Measurements from ENCODE around the gene SLC6A18.
"Not testable (repeated sequence)": the region's sequence is repeated elsewhere in the genome, so short reads cannot be mapped to it uniquely, and the experiment has no call there.

SLC6A18 gene

DNA sequence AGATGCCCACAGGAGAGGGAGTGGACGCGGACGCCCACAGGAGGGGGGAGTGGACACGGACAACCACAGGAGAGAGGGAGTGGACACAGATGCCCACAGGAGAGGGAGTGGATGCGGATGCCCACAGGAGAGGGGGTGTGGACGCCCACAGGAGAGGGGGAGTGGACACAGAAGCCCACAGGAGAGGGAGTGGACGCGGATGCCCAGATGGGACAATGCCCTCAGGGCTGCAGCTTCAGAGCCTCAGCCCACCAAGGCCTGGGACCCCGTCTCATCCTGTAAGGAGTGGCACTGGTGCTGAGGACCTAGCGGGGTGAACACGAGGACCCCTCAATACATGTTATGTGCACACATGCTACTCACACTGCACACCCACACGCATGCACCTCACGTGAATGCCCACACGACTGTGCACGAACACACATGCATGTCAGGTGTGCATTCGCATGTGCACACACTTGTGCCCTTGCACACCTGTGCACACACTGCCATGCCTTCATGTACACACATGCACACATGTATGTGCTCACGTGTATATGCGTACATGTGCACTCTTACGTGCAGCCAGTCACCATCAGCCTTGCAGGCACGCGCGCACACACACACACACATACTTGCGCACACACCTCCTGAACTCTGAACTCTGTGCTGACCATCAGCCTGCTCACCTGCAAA, 34.8 kb downstream of the SLC6A18 start:
- no peak for DNase-seq

DNA sequence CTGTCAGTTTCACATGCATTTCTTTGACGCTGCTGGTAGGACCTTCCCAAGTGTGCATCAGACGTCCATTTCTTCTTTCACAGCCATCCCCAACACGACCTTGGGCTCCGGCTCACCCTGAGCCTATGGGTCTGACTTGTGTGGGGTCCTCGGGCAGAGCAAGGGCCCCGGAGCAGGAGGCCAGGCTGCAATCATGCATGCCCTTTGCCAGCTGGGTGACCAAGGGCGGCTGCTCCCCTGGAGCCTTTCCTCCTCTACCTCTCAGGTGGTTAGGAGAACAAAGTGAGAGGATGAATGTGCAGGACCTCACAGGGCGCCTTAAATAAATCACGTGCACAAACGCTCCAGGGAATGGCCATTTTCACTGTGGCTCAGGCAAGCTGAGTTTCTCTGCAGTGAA, 36.5 kb downstream of the SLC6A18 start:
- DNase-seq: no peak

DNA sequence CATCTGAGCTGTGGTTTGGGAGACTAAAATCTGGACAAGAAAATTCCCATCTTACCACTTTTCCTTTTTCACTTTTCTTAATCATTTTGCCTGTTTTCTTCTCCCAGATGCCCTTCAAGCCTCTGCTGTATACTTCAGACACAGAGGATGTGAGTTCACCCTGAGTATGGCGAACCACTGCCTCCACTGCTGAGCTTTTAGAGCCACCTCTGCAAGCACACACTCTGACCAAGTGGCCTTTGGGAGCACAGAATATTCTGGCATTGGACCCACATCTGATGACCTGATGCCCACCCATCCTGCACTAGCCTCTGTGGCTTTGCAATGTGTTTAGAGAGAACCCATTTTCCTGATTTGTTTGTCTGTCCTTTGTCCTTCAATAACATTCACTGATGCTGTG, 37.2 kb downstream of the SLC6A18 start:
- DNase-seq: peak in 1 of 2 experiments; percentile 32

DNA sequence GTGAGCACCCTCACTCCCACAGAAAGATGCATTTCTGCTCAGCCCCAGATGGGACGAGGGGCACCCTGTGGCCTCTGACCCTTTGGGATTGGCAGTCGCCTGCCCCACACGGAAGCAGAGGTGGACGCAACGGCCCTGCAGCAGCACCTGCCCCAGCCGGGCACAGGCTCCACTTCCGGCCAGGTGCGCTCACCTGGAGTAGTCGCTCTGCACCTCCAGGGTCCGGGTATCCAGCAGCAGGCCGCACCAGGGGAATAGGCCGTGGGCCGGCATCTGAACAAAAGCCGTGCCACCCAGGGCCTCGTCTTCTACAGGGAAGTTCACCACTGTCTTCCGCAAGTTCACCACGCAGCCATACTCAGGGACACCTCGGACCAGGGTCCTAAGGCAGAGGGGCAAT, 39.0 kb downstream of the SLC6A18 start:
- no peak for DNase-seq

- DNase-seq: no peak
These were observed 39.8 kb downstream of the SLC6A18 start for GRCh38 chr5:1265026-1265425.

GRCh38 chr5:1265461-1266455, 40.6 kb downstream of the SLC6A18 start:
- DNase-seq: no peak

- DNase-seq: no peak
These were observed 41.6 kb downstream of the SLC6A18 start for GRCh38 chr5:1266791-1267190.

- DNase-seq: not testable (repeated sequence)
These were observed 42.3 kb downstream of the SLC6A18 start for GRCh38 chr5:1267464-1267863.

- DNase-seq: no peak
These were observed 42.9 kb downstream of the SLC6A18 start for GRCh38 chr5:1268056-1268455.

- DNase-seq: no peak
These were observed 43.5 kb downstream of the SLC6A18 start for GRCh38 chr5:1268666-1269065.

DNA sequence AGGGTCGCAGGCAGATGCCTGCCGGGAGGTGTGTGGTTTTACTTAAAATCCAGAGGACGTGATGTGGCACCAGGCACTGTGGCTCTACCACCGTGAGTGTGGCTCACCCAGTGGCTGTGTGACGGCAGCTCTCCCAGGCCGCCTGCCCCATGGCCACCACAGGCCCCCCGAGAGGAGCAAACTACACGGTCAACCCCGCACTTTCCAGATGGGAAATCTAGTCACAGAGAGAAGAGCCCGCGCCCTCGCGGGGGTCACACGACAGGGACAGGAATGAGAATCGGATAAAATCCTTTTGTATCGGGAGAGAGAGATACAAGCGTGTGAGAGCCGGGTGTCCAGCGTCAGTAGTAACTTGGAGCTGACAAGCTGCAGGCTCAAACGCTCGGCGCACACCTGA, 45.2 kb downstream of the SLC6A18 start:
- DNase-seq: no peak

DNA sequence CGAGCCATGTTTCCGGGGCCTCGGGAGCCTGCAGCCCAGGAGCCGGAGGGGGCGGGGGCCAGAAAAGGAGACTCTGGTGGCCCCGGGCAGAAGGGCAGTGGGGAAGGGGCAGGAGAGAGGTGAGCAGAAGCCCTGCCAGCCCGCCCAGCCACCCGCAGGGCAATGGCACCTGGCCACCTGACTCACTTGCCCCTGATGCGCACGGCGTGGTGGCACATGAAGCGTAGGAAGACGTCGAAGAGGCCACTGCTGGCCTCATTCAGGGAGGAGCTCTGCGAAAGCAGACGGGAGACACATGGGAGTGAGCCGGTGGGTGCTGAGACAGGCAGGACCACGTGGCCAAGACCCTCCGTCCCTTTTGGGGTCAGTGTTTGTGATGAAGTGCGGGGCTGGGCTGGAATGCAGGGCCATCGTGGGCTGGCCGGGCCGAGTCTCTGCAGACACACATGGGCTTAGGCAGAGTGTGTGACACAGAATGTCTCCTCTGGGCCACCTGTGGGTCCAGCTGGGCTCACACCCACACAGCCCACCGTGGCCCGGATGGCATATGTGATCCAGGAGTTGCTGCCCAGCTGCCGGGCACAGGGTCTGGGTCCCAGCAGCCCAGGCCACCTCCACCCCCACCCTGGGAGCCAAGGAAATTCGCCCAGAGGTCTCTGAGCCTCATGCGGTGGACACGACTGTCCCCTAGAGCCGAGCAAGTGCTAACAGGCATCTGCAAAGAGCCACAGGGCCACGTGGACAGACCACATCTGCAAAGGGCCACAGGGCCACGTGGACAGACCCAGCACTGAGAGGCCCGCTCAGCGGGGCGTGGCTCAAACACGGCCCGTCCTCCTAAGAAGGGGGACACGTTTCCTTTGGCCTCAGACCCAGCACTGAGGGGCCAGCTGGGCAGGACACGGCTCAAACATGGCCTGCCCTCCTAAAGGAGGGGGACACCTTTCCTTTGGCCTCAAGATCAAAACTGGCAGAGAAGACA, 46.0 kb downstream of the SLC6A18 start:
- no peak for DNase-seq

- DNase-seq: no peak
These were observed 47.0 kb downstream of the SLC6A18 start for GRCh38 chr5:1272201-1272600.

DNA sequence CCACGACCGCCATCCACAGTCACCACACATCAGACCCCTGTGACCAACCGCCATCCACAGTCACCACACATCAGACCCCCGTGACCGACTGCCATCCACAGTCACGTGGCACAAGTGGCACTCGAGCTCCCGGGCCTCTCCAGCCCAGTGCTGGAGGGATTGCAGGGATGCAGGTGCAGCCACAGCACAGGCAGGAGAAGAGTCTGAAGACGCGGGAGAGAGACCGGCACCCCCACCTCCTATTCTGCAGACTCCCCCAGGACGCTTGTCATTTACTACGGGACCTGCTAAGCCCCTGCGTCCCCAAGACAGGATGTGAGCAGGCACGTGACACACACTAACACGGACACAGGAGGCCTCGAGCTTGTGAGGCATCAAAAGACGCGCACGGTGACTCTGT, 48.6 kb downstream of the SLC6A18 start:
- no peak for DNase-seq

GRCh38 chr5:1274471-1274870, 49.3 kb downstream of the SLC6A18 start:
- DNase-seq: no peak

GRCh38 chr5:1275397-1276391, 50.5 kb downstream of the SLC6A18 start:
- DNase-seq: not testable (repeated sequence)

DNA sequence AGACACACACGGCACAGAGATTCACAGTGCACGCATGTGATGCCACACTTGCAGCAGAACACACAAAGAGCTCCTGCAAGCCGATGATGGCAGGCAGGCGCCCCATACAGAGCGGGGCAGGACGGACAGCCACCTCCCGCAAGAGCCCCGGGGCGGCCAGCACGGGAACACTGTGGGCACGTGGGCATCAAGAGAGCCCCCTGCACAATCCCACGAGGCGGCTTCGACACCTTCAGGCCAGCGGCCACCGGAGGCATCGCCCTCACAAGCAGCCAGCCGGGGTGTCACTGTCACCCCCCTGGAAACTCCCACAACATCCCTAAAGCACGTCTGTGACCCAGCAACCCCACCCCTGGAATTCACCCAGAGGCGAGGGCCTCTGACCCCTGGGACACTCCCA, 51.7 kb downstream of the SLC6A18 start:
- DNase-seq: no peak

- no peak for DNase-seq
These were observed 52.1 kb downstream of the SLC6A18 start for GRCh38 chr5:1277331-1277730.

- no peak for DNase-seq
These were observed 52.6 kb downstream of the SLC6A18 start for GRCh38 chr5:1277781-1278180.

DNA sequence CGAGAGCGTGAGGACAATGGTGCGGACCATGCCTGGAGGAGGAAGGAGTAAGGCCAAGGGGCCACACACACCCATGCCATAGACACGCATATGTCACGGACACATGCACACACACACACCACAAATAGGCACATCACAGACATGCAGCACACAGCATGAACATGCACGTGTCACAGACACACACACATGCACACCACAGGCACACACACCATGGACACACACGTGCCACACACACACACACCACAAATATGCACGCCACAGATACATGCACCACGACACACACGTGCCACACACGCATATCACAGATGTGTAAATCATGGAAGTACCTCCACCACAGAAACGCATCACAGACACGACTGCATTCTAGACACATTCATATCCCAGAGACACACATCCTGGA, 53.0 kb downstream of the SLC6A18 start:
- DNase-seq: no peak

GRCh38 chr5:1278656-1279442, 53.7 kb downstream of the SLC6A18 start:
- no peak for DNase-seq
